NOMO-1 (cell line): ENCODE results near the gene RSPH3.
"Not testable (repeated sequence)": the region's sequence is repeated elsewhere in the genome, so short reads cannot be mapped to it uniquely, and the experiment has no call there.

ENCODE experiments used
- DNase-seq, 2 experiments: peaks; one replicate each; lab custom pipeline; 2025; ENCODE audit not compliant: unreplicated experiment in 2 of 2; lab: John Stamatoyannopoulos, UW

The RSPH3 gene

DNA sequence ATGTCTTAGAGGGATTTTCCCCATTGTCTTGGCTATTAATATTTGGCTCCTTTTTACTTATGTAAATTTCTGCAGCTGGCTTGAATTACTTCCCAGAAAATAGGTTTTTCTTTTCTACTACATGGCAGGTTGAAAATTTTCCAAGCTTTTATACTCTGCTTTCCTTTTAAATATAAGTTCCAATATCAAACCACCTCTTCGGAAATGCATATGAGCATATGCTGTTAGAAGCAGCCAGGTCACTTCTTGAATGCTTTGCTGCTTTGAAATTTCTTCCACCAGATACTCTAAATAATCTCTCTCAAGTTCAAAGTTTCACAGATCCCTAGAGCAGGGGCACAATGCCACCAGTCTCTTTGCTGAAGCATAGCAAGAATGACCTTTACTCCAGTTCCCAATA is 25.2 kb upstream of the RSPH3 start:
- DNase-seq = not testable (repeated sequence)

DNA sequence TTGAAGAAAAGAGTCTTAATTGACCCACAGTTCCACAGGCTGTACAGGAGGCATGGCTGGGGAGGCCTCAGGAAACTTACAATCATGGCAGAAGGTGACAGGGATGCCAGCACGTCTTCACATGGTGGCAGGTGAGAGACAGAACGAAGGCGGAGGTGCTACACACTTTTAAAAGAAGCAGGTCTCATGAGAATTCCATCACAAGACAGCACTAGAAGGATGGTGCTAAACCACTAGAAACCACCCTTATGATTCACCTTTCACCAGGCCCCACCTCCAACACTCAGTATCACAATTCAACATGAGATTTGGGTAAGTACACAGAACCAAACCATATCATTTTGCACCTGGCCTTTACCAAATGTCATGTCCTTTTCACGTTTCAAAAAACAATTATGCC is 23.9 kb upstream of the RSPH3 start:
- DNase-seq = no peak

DNA sequence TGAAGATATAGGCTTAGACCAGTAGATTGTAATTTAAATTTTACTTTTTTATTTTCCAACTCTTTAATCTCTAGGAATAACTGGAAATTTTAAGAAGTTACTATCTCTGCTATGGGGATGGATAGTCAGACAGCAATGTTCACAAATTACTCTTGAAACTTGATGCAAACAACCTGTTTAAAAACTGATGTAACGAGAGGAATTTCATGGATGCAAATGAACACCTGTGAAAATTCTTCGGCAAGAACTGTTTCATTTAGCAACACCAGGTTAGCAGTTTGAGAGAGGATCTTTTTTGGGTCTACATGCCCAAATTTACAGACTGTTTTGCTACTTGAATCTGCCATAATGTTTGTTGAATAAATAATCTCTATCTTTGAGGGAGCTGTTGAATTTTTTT is 20.0 kb upstream of the RSPH3 start:
- DNase-seq = no peak

DNA sequence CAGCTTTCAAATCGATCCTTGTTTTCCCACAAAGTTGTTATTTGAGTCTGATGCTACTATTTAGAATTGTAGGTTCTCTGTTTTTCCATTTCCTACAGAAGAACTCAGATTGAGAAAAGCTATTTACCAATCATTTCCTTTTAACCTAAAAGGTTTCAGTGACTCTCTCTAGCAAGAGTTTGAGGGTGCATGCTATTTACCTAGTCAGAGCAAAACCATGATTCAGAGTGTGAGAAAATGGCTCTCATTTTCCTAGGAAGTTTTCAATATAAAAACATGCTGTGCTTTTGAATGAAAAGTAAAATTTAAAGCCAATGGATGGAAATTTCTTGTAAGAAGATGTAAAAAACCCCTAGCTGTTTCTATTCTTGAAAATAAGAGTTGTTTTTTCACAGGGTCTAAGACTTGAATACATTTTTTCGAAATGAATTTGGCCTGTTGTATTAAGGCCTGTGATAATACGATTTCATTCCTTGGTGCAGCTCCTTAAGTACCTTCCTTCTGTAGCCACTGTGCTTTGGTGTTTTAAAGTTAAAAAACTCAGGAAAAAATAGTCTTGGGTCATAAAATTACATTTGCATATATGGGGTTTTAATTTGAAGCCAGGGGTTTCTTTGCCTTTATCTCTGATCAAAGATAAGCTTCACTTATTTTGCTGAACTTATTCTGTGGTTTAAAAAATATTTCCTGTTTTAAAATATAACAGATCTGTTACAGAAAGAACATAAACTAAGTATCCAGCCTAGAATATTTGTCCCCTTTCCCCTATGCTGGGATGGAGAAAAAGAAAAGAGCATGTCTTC is 18.0 kb upstream of the RSPH3 start:
- no peak for DNase-seq

DNA sequence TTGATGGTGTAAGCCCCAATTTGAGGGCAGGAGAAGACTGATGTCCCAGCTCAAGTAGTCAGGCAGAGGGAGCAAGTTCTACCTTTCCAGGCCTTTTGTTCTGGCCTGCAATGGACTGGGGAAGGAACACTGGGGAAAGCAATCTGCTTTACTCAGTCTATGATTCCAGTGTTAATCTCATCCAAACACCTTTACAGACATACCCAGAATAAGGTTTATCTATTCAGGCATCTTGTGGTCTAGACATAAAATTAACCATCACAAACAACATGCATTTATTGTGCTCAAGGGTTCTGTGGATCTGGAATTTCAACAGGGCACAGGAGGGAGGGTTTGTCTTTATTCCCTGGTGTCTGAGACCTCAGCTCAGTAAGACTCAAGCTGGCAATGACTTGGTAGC is 14.4 kb upstream of the RSPH3 start:
- no peak for DNase-seq

DNA sequence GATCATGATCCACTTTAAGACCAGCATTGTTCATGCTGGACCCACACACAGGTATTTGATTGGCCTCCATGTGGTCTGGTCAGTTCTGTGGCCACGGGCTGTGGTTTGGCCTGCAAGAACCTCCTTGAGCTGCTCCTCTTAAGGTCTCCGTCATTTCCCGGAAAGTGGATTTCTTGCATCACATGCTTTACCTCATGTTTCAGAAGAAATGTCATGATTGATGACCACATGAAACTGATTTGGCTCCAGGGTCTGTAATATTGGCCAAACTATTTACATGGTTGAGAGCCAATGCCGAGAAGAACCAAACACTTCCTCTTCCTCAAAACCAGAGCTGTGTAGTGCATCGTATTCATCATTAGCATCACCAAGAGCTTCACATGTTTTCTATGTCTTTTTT is 13.2 kb upstream of the RSPH3 start:
- DNase-seq = peak; percentile 7 to 64

DNA sequence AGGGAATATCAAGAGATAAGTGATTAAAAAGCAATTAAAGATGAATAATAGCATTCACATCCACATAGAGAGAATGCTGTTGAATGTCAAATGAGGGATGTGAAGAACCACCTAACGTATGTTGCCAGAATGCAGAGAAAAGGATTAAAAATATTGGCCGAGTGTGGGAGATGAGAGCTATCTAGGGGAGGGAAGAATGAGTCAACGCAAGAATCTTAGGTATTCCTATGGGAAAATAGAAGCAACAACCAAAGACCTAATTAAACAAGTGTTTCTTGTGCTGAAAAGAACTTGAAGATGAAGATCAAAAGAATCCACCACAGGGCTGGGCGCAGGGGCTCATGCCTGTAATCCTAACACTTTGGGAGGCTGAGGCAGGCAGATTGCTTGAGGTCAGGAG is 12.2 kb upstream of the RSPH3 start:
- DNase-seq = no peak

DNA sequence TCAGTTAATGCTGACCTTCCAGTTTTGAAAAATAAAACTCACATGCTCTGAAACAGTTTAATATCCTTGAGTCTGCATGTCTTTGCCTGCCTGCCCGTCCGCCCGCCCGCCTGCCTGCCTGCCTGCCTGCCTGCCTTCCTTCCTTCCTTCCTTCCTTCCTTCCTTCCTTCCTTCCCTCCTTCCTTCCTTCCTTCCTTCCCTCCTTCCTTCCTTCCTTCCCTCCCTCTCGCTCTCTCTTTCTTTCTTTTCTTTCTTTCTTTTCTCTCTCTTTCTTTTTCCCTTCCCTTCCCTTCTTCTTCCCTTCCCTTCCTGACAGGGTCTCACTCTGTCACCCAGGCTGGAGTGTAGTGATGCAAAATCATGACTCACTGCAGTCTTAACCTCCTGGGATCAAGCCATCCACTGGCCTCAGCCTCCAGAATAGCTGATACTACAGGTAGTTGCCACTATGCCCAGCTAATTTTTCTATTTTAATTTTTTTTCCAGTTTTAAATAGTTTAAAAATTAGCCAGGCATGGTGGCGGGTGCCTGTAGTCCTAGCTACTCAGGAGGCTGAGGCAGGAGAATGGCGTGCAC is 10.1 kb upstream of the RSPH3 start:
- DNase-seq = not testable (repeated sequence)

DNA sequence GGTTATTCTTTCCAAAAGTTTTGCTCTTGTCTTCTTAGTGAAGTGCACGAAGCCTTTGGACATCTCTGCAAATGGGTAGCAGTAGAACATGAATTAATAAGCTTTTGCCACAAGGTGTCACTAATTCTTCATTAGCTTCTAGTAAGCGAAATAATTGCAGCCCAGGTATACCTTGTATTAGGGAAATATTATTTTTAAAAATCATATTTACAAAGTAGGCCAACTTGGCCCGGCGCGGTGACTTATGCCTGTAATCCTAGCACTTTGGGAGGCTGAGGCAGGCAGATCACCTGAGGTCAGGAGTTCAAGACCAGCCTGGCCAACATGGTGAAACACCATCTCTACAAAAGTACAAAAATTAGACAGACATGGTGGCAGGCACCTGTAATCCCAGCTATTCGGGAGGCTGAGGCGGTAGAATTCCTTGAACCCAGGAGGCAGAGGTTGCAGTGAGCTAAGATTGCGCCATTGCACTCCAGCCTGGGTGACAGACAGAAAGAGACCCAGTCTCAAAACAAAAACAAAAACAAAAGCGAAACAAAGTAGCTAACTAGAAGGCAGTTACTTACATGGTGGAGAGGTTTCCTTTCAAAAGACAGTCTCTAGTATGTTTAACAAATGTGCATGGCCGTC is 8.8 kb upstream of the RSPH3 start:
- DNase-seq = peak in 1 of 2 experiments; percentile 53

DNA sequence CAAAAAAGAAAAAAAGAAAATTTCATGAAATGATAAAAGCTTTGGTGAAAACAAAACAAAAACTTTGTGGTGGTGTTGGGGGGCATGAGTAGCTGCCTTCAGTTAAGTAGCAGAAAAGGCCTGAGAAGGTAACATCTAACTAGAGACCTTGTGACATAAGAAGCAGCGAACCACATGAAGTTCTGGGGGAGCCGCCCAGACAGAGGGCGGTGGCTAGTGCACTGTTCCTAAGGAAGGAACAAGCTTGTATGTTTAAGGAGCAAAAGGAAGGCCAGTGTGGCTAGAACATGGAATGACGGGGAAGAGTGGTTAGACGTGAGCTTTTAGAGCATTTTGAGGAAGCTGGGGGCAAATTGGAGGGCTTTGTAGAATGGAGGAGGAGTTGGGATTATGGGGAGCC is 7.5 kb upstream of the RSPH3 start:
- DNase-seq = no peak

DNA sequence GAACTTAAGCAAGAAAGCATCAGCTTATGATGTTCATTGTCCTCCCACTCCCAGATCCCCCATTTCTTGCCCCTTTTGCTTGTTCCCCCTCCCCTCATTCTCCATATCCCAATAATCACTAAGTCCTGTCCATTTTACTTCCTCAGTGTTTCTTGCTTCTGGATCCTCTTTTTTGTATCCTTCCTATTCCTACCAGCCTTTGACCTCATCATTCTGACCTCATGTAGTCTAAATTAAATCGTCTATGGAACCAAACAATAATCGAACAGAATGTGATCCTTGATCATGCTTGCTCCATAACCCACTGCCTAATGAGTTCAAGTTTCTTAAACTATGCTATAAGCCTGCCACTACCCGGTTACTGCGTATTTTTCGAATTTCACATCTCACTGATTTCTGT is 5.4 kb upstream of the RSPH3 start:
- DNase-seq = no peak

DNA sequence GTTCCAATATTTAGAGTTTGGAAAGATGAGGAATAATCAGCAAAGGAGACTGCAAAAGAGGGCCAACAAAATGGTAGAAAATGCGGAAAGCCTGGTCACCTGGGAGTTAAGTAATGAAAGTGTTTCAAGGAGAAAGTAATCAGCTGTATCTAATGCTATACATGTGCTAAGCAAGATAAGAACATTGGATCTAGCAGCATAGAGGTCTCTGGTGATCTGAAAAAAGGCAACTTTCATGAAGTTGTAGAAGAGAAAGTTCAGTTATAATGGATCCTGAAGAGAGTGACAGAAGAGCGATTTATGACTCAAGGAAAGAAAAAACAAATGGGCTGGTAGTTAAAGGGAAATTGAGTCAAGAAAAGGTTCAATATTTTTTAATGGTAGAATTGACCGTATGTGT is 4.6 kb upstream of the RSPH3 start:
- no peak for DNase-seq

DNA sequence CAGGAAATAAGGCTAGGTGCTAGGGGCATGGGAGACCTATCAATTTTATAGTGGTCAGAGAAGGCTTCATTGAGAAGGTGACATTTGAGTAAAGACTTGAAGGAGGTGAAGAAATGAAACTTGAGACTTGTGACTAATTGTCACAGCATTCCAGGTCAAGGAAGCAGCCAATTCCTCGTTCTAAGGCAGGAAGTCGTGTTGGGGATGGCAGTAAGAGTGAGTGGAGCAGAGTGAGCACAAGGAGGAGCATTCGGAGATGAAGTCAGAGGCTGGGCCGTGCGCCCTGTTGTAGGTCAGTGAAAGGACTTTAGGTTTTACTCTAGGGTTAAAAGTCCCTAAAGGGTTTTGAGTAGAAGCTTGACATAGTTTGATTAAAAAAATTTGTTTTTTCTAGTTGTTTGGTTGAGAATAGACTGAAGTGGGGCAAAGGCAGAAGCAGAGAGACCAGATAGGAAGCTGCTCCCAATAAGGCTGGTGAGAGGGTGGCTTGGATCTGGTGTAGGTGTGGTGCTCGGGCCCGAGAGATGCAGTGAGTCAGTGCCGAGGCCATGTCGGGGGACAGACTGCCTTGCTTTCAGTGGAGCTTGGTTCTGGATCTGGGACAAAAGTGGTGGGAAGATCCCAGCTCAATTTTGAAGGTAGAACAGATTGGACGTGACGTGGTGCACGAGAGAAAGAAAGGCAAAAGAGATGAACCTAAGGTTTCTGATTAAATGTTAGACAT is 2.6 kb upstream of the RSPH3 start:
- no peak for DNase-seq

DNA sequence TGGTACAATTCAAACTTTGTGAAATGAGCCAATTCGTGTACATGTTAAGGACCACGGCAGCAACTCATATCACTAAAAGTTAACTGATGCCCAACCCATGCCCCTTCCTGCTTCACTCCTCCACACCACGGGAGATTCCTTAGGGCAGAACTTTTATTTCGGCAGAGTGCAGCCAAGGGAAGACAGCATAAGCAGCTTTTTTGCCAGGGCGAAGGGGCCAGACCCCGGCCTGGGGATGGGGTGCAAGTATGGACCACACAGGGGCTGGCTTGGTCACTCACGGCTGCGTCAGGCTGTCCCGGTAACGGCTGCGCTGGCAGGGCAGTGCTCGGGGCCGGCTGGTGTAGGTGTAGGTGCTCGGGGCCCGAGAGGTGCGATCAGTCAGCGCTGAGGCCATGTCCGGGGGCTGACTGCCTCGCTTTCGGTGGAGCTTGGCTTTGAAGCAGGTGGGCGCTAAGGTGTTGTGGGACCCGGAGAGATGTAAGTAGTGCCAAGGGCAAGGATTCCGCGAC is 792 bp downstream of the RSPH3 start:
- DNase-seq = no peak

DNA sequence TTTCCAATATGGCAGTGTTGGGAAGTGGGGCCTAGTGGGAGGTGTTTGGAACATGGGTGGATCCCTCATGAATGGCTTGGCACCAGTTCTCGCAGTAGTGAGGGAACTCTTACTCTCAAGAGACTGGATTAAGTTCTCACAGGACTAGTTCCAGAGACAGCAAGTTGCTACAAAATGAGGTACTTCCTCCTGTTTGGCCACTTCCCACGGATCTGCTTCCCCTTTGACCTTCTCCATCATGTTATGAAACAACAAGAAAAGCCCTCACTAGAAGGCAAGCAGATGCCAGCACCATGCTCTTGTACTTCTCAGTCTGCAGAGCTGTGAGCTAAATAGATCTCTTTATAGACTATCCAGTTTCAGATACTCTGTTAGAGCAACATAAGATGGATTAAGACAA is 3.1 kb downstream of the RSPH3 start:
- DNase-seq = peak; percentile 11 to 46

DNA sequence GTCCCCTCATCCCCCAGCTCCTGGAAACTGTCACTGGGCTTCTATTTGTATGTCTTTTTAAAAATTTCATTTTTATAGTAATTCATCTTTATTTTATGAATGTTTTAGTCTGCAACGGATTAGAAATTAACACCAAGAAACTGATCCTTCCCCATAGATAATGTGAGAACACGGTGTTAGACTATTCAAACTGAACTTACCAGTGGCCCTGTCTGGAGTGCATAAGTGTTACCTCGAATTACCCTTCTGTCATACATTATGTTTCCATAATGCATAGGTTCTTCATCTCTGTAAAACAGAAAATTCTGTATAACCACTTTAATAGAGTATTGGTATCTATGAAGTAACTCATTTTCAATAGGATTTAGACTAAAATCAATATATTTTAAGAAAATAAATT is 6.4 kb downstream of the RSPH3 start:
- DNase-seq = no peak

DNA sequence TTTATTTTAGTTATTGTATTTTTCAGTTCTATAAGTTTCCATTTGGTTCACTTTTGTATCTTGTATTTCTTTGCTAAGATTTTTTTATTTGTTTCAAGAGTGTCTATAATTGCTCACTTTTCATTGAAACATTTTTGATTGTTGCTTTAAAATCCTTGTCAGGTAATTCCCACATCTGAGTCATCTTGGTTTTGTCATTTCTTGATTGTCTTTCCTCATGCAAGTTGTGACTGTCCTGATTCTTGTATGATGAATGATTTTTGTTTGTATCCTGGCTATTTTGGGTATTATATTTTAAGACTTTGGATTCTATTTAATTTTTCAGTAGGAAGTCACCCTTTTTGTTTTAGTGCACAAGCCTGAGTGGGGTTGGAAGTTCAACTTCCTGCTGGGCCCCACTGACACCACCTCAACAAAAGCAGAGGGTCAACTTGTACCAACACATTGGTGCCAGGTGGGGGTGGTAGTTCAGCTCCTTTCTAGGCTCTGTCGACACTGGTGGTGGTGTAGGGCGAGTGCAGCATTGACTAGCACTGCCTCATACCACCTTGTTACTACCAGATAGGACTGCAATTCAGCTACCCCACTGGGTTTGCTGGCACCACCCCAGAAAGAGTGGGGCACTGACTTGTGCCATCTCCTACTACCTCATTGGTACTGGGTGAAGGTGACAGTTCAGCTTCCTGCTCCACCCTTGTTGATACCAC is 8.8 kb downstream of the RSPH3 start:
- DNase-seq = no peak

DNA sequence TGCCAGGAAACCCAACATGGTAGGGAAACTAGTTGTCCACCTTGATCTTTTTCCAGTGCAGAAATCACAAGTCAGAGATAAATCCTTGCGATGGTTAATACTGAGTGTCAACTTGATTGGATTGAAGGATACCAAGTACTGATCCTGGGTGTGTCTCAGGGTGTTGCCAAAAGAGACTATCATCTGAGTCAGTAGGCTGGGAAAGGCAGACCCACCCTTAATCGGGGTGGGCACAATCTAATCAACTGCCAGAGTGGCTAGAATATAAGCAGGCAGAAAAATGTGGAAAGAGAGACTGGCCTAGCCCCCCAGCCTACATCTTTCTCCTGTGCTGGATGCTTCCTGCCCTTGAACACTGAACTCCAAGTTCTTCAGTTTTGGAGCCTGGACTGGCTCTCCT is 10.3 kb downstream of the RSPH3 start:
- DNase-seq = not testable (repeated sequence)

DNA sequence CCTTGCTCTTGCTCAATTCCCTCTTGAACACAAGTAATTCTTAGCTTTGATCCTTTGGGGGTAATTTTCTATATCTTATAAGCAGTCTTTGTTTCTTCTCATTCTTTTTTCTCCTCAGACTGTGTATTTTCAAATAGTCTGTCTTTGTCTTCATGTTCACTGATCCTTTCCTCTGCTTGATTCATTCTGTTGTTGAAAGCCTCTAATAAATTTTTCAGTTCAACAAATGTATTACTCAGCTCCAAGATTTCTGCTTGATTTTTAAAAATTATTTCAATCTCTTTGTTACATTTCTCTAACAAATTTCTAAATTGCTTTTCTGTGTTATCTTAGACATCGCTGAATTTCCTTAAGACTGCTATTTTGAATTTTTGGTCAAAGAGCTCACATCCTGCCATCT is 11.5 kb downstream of the RSPH3 start:
- DNase-seq = no peak

DNA sequence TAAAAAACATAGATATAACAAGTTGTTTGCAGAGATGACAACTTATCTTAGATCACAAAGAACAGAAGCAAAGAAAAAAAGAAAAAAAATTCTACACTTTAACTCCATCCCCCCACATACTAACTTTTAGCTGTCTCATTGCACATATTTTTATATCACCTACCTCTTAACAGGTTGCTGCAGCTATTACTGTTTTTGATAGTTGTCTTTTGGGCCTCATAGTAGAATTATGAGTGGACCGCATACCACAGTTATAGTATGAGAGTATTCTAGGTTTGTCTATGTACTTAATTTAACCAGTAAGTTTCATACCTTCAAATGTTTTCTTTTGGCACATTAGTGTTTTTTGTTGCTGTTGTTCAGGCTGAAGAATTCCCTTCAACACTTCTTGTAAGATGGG is 12.3 kb downstream of the RSPH3 start:
- no peak for DNase-seq

DNA sequence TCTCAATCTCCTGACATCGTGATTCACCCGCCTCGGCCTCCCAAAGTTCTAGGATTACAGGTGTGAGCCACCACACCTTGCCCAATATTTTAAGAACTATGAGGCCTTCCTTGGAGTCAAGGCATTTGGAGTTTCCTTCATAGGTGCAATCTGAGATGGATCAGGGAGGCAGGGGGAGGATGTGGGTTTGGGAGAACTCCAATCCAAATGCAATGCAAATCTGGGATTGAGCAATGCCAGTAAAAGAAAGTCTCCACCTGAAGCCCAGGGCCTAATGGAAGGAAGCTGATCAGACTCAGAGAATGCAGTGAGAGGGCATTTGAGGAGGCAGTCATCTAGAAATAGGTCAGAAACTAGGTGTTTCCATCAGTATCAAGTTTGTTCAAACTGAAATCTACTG is 21.2 kb downstream of the RSPH3 start:
- DNase-seq = no peak
